ENCODE results near the gene CYB561D1. TPM values are rescaled to one million over a fixed set of nuclear protein-coding genes. Genes with fewer than 3 reads are reported as not detected.
A peak's percentile ranks its signal among the peaks of the same experiment; 100 is the strongest.

The CYB561D1 gene
- total and polyA plus RNA-seq, 9 of the 15 experiments (the other 6 are each of a cell fraction or from before 2014, with no cell fraction given): 0.71 to 7.2 (median 3.5) TPM

- TF ChIP-seq PRDM10 (IDR thresholded peaks at IDR 0.05; ENCODE audit: partially characterized antibody): peak; percentile 45
- 0 out of 2 replicates have a peak, but pooled peaks have one; percentile 15 for TF ChIP-seq SOX6 (IDR thresholded peaks at IDR 0.05)
- no peak for TF ChIP-seq NR2F6 (CRISPR knock-in tag; IDR thresholded peaks at IDR 0.05)
- no peak for TF ChIP-seq NR4A1 (CRISPR knock-in tag; IDR thresholded peaks at IDR 0.05)
- TF ChIP-seq NR4A1 (tag; IDR thresholded peaks at IDR 0.05): peak; percentile 52; the same call in 1 of the 2 replicates
- TF ChIP-seq ZNF592 (IDR thresholded peaks at IDR 0.05): peak; percentile 75
- TF ChIP-seq PHF21A (IDR thresholded peaks at IDR 0.05; ENCODE audit: borderline replicate concordance, low read depth): 0 out of 2 replicates have a peak, but pooled peaks have one; percentile 56
- TF ChIP-seq ZNF239 (CRISPR knock-in tag; IDR thresholded peaks at IDR 0.05): 0 out of 2 replicates have a peak, but pooled peaks have one; percentile 23
- TF ChIP-seq ZNF699 (CRISPR knock-in tag; IDR thresholded peaks at IDR 0.05; ENCODE audit: insufficient replicate concordance): no peak
- TF ChIP-seq RAD21 (CRISPR knock-in tag; conservative IDR thresholded peaks at IDR 0.05 in 1 of 2, IDR thresholded peaks at IDR 0.05 in 1 of 2): peak; percentile 98
- peak; percentile 41; the same call in 1 of the 2 replicates for TF ChIP-seq FOXM1 (IDR thresholded peaks at IDR 0.05; ENCODE audit: low read depth)
- no peak for TF ChIP-seq FOXM1 (CRISPR knock-in tag; IDR thresholded peaks at IDR 0.05; ENCODE audit: low read depth)
- TF ChIP-seq ATF1 (CRISPR knock-in tag; IDR thresholded peaks at IDR 0.05): no peak
- peak; percentile 55 for TF ChIP-seq ATF1 (tag; IDR thresholded peaks at IDR 0.05)
- no peak for TF ChIP-seq PCBP1 (IDR thresholded peaks at IDR 0.05; ENCODE audit: low read depth, low read length, poor library complexity, severe bottlenecking)
- TF ChIP-seq ZNF354B (CRISPR knock-in tag; IDR thresholded peaks at IDR 0.05): no peak
Measured at GRCh38 chr1:109546311-109547109, 52.6 kb downstream of the CYB561D1 start (continued).

All from K562 (cell line).